HEK293 (cell line): ENCODE measurements around the gene CLSTN1.

Source experiments
- BCL11A ChIP-seq: fragments of 450-650 bp; formaldehyde crosslinking; IDR thresholded peaks from 2 replicates; pipeline ENCODE4 v1.5.1; 2016; ENCODE audit warnings: low read depth, missing biosample characterization, missing genetic modification characterization
- EGR2 ChIP-seq: fragments of 450-650 bp; formaldehyde crosslinking; IDR thresholded peaks from 2 replicates; pipeline ENCODE4 v1.5.1; 2016; ENCODE audit warnings: low read depth, missing biosample characterization, missing genetic modification characterization
- HIC1 ChIP-seq: fragments of 450-650 bp; formaldehyde crosslinking; IDR thresholded peaks from 2 replicates; pipeline ENCODE4 v1.5.1; 2016; ENCODE audit warnings: missing biosample characterization, missing genetic modification characterization
- KLF7 ChIP-seq: fragments of 450-650 bp; formaldehyde crosslinking; IDR thresholded peaks from 2 replicates; pipeline ENCODE4 v1.5.1; 2016; ENCODE audit warnings: missing biosample characterization, missing genetic modification characterization, borderline replicate concordance
- OSR2 ChIP-seq: fragments of 450-650 bp; formaldehyde crosslinking; IDR thresholded peaks from 2 replicates; pipeline ENCODE4 v1.5.1; 2016; ENCODE audit warnings: missing biosample characterization, missing genetic modification characterization
- PATZ1 ChIP-seq: fragments of 450-650 bp; formaldehyde crosslinking; IDR thresholded peaks from 2 replicates; pipeline ENCODE4 v1.5.1; 2016; ENCODE audit warnings: missing biosample characterization, missing genetic modification characterization
- PRDM10 ChIP-seq: fragments of 450-650 bp; formaldehyde crosslinking; IDR thresholded peaks from 2 replicates; pipeline ENCODE4 v1.5.1; 2016; ENCODE audit warnings: missing biosample characterization, missing genetic modification characterization
- SP7 ChIP-seq: fragments of 450-650 bp; formaldehyde crosslinking; IDR thresholded peaks from 2 replicates; pipeline ENCODE4 v1.5.1; 2016; ENCODE audit warnings: missing biosample characterization, missing genetic modification characterization
- TRIM28 ChIP-seq: IDR thresholded peaks from 2 replicates; pipeline ENCODE4 v1.6.1; 2011; ENCODE audit warnings: low read length, control low read depth, borderline replicate concordance
- YY1 ChIP-seq: fragments of 450-650 bp; formaldehyde crosslinking; IDR thresholded peaks from 2 replicates; pipeline ENCODE4 v1.5.1; 2018; ENCODE audit warnings: missing biosample characterization, missing genetic modification characterization
- ZBTB21 ChIP-seq: fragments of 450-650 bp; formaldehyde crosslinking; IDR thresholded peaks from 2 replicates; pipeline ENCODE4 v1.5.1; 2017; ENCODE audit warnings: missing biosample characterization, missing genetic modification characterization
- ZBTB44 ChIP-seq: fragments of 450-650 bp; IDR thresholded peaks from 2 replicates; pipeline ENCODE4 v1.5.1; 2018; ENCODE audit warnings: missing biosample characterization, mild to moderate bottlenecking, missing genetic modification characterization
- ZBTB48 ChIP-seq: fragments of 450-650 bp; formaldehyde crosslinking; IDR thresholded peaks from 2 replicates; pipeline ENCODE4 v1.5.1; 2016; ENCODE audit warnings: missing biosample characterization, missing genetic modification characterization
- ZNF18 ChIP-seq: fragments of 450-650 bp; formaldehyde crosslinking; IDR thresholded peaks from 2 replicates; pipeline ENCODE4 v1.5.1; 2016; ENCODE audit warnings: missing biosample characterization, missing genetic modification characterization
- ZNF2 ChIP-seq: fragments of 450-650 bp; formaldehyde crosslinking; IDR thresholded peaks from 2 replicates; pipeline ENCODE4 v1.5.1; 2016; ENCODE audit warnings: missing biosample characterization, missing genetic modification characterization
- ZNF248 ChIP-seq: fragments of 450-650 bp; formaldehyde crosslinking; IDR thresholded peaks from 2 replicates; pipeline ENCODE4 v1.5.1; 2017; ENCODE audit warnings: missing biosample characterization, missing genetic modification characterization
- ZNF350 ChIP-seq: fragments of 450-650 bp; formaldehyde crosslinking; IDR thresholded peaks from 2 replicates; pipeline ENCODE4 v1.5.0; 2017; ENCODE audit warnings: missing biosample characterization, mild to moderate bottlenecking, missing genetic modification characterization
- ZNF354C ChIP-seq: fragments of 450-650 bp; formaldehyde crosslinking; IDR thresholded peaks from 2 replicates; pipeline ENCODE4 v1.5.1; 2016; ENCODE audit warnings: missing biosample characterization, missing genetic modification characterization, low read depth, borderline replicate concordance
- ZNF423 ChIP-seq: fragments of 450-650 bp; formaldehyde crosslinking; IDR thresholded peaks from 2 replicates; pipeline ENCODE4 v1.5.1; 2016; ENCODE audit warnings: missing biosample characterization, missing genetic modification characterization
- ZNF548 ChIP-seq: fragments of 450-650 bp; formaldehyde crosslinking; IDR thresholded peaks from 2 replicates; pipeline ENCODE4 v1.5.1; 2016; ENCODE audit warnings: missing biosample characterization, missing genetic modification characterization
- ZNF558 ChIP-seq: fragments of 450-650 bp; formaldehyde crosslinking; IDR thresholded peaks from 2 replicates; pipeline ENCODE4 v1.5.1; 2016; ENCODE audit warnings: missing biosample characterization, missing genetic modification characterization
- ZNF629 ChIP-seq: fragments of 450-650 bp; formaldehyde crosslinking; IDR thresholded peaks from 2 replicates; pipeline ENCODE4 v1.5.1; 2017; ENCODE audit warnings: missing biosample characterization, missing genetic modification characterization
- ZNF660 ChIP-seq: fragments of 450-650 bp; IDR thresholded peaks from 2 replicates; pipeline ENCODE4 v1.5.1; 2018; ENCODE audit warnings: missing biosample characterization, mild to moderate bottlenecking, missing genetic modification characterization
- ZNF776 ChIP-seq: fragments of 450-650 bp; formaldehyde crosslinking; IDR thresholded peaks from 2 replicates; pipeline ENCODE4 v1.5.0; 2017; ENCODE audit warnings: missing biosample characterization, missing genetic modification characterization, borderline replicate concordance
- ZSCAN18 ChIP-seq: fragments of 450-650 bp; formaldehyde crosslinking; IDR thresholded peaks from 2 replicates; pipeline ENCODE4 v1.5.1; 2016; ENCODE audit warnings: missing biosample characterization, missing genetic modification characterization

Gene CLSTN1

GRCh38 chr1:9852410-9853248 is 28.9 kb upstream of the CLSTN1 start (continued):
- TF ChIP-seq ZSCAN18 (tag by site-specific recombination) (no peak), ZNF248 (tag by site-specific recombination) (no peak), YY1 (no peak), KLF7 (tag by site-specific recombination) (no peak), ZNF558 (0 out of 2 replicates have a peak, but pooled peaks have one; percentile 19), ZBTB21 (tag by site-specific recombination) (no peak), BCL11A (no peak), ZNF629 (tag by site-specific recombination) (peak; percentile 70), OSR2 (tag by site-specific recombination) (peak; percentile 53), ZBTB48 (tag by site-specific recombination) (peak; percentile 80), ZNF776 (tag by site-specific recombination) (peak; percentile 60; the same call in 1 of the 2 replicates), ZNF548 (tag by site-specific recombination) (no peak), PATZ1 (tag by site-specific recombination) (peak; percentile 26; the same call in 1 of the 2 replicates), ZNF354C (tag by site-specific recombination) (no peak), SP7 (0 out of 2 replicates have a peak, but pooled peaks have one; percentile 37), ZNF18 (tag by site-specific recombination) (no peak), ZNF2 (tag by site-specific recombination) (0 out of 2 replicates have a peak, but pooled peaks have one; percentile 28), HIC1 (tag by site-specific recombination) (no peak), EGR2 (peak; percentile 64), ZBTB44 (tag by site-specific recombination) (peak; percentile 7; the same call in 1 of the 2 replicates), PRDM10 (tag by site-specific recombination) (peak; percentile 91), ZNF660 (tag by site-specific recombination) (peak; percentile 64), TRIM28 (peak; percentile 51; the same call in 1 of the 2 replicates), ZNF423 (peak; percentile 68), ZNF350 (no peak)
